Right atrium auricular region (tissue), 2 donors: Measurements from ENCODE around the gene CZIB. TPM values are rescaled to one million over a fixed set of nuclear protein-coding genes. Genes with fewer than 3 reads are reported as not detected.
A peak's percentile ranks its signal among the peaks of the same experiment; 100 is the strongest.

Source experiments
- DNase-seq: peaks from one replicate; pipeline ENCODE4 v3.0.0-alpha.2; 2019; ENCODE audit warnings: low spot score
- H3K27ac ChIP-seq, 2 donors: fragments of 200-600 bp; sonication (generic); 1 replicate in 1 of 2; 2 replicates in 1 of 2; pipeline ENCODE4 v1.5.1; 2016 to 2019
- H3K27me3 ChIP-seq, 2 donors: fragments of 200-600 bp; sonication (generic); one replicate each; pipeline versions ENCODE4 v1.5.1 to v1.6.0; 2017 to 2019
- H3K36me3 ChIP-seq: fragments of 200-600 bp; sonication (generic); one replicate; pipeline ENCODE4 v1.5.1; 2016
- H3K4me1 ChIP-seq, 2 donors: fragments of 200-600 bp; sonication (generic); one replicate each; pipeline versions ENCODE4 v1.5.1 to v1.6.0; 2017 to 2019
- H3K4me3 ChIP-seq, 2 donors: fragments of 200-600 bp; sonication (generic); 1 replicate in 1 of 2; 2 replicates in 1 of 2; pipeline ENCODE4 v1.5.1; 2017 to 2019; ENCODE audit warnings: mild to moderate bottlenecking in 1 of 2, moderate library complexity in 1 of 2
- H3K9me3 ChIP-seq, 2 donors: fragments of 200-600 bp; sonication (generic); one replicate each; pipeline ENCODE4 v1.5.1; 2019
- total RNA-seq, 2 donors: library from RNA; depleted of rRNA; stranded (reverse); fragments of >200 nt; gene quantifications; one replicate each; pipeline ENCODE4 v1.1.0, GENCODE V29; 2016
- TF ChIP-seq, protein P1 (sequence below), 2 donors: fragments of 200-600 bp; sonication (generic); IDR thresholded peaks; one replicate each; pipeline ENCODE4 v1.5.1; 2019; ENCODE audit warnings: antibody characterized with exemption in 2 of 2

Gene CZIB
- total RNA-seq, 2 donors from 2014 or later, result 36.8 to 38.2 TPM

DNA sequence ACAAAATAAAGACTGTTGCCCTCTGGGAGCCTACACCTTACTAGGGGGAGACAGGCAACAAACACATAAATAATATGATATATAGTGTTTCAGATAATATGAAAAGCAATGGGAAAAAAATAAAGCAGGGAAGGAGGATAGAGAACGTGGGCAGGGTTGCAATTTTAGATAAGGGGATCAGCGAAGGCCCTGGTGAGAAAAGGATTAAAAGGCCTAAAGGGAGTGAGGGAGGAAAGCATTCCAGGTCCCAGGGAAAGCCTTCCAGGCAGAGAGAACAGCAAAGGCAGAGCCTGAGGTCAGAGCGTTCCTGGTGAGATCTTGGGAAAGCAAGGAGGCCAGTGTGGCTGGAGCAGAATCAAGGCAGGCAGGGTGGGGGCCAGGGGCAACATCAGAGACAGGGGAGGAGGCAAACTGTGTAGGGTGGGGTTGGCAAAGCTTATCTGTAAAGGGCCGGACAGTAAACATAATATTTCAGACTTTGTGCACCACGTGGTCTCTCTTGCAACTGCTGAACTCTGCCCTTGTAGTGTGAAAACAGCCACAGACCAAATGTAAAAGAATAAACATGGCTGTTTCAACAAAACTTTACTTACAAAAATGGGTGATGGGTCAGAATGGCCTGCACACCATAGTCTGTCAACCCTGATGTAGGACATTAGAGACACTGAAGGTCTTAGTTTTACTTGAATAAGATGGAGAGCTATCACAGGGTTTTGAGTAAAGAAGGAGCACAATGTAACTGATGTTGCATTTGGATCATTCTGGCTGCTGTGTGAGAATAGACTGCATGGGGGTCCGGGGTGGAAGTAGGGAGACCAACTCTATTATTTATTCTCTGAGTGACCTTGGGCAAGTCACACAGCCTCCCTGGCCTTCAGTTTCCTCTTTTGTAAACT lies 37.1 kb downstream of the CZIB start:
- no peak overlapping the region for H3K4me3 ChIP-seq
- TF ChIP-seq, protein P1, sequence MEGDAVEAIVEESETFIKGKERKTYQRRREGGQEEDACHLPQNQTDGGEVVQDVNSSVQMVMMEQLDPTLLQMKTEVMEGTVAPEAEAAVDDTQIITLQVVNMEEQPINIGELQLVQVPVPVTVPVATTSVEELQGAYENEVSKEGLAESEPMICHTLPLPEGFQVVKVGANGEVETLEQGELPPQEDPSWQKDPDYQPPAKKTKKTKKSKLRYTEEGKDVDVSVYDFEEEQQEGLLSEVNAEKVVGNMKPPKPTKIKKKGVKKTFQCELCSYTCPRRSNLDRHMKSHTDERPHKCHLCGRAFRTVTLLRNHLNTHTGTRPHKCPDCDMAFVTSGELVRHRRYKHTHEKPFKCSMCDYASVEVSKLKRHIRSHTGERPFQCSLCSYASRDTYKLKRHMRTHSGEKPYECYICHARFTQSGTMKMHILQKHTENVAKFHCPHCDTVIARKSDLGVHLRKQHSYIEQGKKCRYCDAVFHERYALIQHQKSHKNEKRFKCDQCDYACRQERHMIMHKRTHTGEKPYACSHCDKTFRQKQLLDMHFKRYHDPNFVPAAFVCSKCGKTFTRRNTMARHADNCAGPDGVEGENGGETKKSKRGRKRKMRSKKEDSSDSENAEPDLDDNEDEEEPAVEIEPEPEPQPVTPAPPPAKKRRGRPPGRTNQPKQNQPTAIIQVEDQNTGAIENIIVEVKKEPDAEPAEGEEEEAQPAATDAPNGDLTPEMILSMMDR (IDR thresholded peaks at IDR 0.05), result no peak
- no peaks in the 10 kb centered on the region for H3K27me3 ChIP-seq
- H3K27ac ChIP-seq, result peak overlapping the region; percentile 9 to 26
- peak; percentile 67 for DNase-seq
- H3K9me3 ChIP-seq, result no peaks in the 10 kb centered on the region
- peaks cover 0 to 17% of the 10 kb centered on the region in 2 donors for H3K4me1 ChIP-seq
- H3K36me3 ChIP-seq, result no peaks in the 10 kb centered on the region

- Histone ChIP-seq H3K27ac (peak overlapping the region; percentile 9 to 26), H3K27me3 (no peaks in the 10 kb centered on the region), H3K9me3 (no peaks in the 10 kb centered on the region), H3K4me3 (no peak overlapping the region), H3K36me3 (no peaks in the 10 kb centered on the region), H3K4me1 (peaks cover 0 to 17% of the 10 kb centered on the region in 2 donors)
- TF ChIP-seq, protein P1 (IDR thresholded peaks at IDR 0.05), result no peak
- no peak for DNase-seq
Measured at GRCh38 chr1:53182716-53183094, 37.7 kb downstream of the CZIB start.

DNA sequence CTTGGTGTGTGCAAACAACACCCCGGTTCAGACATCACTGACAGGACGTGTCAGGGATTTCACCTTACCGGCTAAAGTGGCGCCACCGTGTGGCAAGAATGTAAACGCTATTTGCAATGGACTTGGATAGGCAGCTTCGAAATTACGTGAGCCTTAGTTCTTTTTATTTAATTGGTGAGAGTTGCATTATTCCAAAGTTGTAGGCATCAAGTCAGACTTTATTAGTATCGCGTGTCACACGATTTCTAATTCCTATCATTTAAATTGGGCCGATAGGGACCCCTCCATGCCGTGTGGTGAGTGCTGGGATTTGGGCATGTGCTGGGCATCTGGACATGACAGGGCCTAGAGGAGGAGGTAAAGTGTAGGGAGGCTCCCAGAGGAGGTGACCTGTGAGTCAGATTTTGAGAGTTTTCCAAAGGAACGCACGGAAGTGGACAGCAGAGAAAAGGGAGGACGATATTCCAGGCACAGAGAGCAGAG lies 38.3 kb downstream of the CZIB start:
- H3K36me3 ChIP-seq, result no peaks in the 10 kb centered on the region
- peak overlapping the region in 1 of 2 donors; percentile 26 for H3K27ac ChIP-seq
- H3K4me3 ChIP-seq, result no peak overlapping the region
- TF ChIP-seq, protein P1 (IDR thresholded peaks at IDR 0.05), result peak; percentile 70 to 93
- peak; percentile 92 for DNase-seq
- peaks cover 0 to 21% of the 10 kb centered on the region in 2 donors for H3K4me1 ChIP-seq
- no peaks in the 10 kb centered on the region for H3K27me3 ChIP-seq
- H3K9me3 ChIP-seq, result no peaks in the 10 kb centered on the region

- no peak for DNase-seq
- Histone ChIP-seq H3K4me3 (no peak overlapping the region), H3K27me3 (no peaks in the 10 kb centered on the region), H3K36me3 (no peaks in the 10 kb centered on the region), H3K4me1 (peaks cover 0 to 29% of the 10 kb centered on the region in 2 donors), H3K27ac (no peak overlapping the region), H3K9me3 (no peaks in the 10 kb centered on the region)
- TF ChIP-seq, protein P1 (IDR thresholded peaks at IDR 0.05), result no peak
Measured at GRCh38 chr1:53180951-53181350, 39.5 kb downstream of the CZIB start.

GRCh38 chr1:53180226-53180625 lies 40.2 kb downstream of the CZIB start:
- peaks cover 0 to 29% of the 10 kb centered on the region in 2 donors for H3K4me1 ChIP-seq
- no peaks in the 10 kb centered on the region for H3K9me3 ChIP-seq
- DNase-seq, result no peak
- no peaks in the 10 kb centered on the region for H3K36me3 ChIP-seq
- TF ChIP-seq, protein P1 (IDR thresholded peaks at IDR 0.05), result no peak
- no peak overlapping the region for H3K27ac ChIP-seq
- H3K27me3 ChIP-seq, result no peaks in the 10 kb centered on the region
- H3K4me3 ChIP-seq, result no peak overlapping the region
